ENCODE results near the gene ARVCF.

Gene ARVCF

DNA sequence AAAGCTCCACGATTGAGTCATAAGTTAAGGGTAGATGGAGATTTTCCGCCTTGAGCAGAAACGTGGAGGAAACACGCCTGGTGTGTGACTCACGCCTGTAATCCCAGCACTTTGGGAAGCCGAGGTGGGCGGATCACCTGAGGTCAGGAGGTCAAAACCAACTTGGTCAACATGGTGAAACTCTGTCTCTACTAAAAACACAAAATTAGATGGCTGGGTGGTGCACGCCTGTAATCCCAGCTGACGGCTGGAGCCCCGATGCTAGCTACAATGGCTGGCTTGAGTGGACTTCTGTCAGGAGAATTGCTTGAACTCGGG, 46.1 kb upstream of the ARVCF start:
- no peak for DNase-seq (ENCODE audit: low read depth in 1 of 2, low spot score in 1 of 2)
- no peak overlapping the region for H3K27ac ChIP-seq (replicated peaks)
- TF ChIP-seq SPI1 (IDR thresholded peaks at IDR 0.05; ENCODE audit: borderline replicate concordance, low read depth), result no peak
- TF ChIP-seq, protein P1, sequence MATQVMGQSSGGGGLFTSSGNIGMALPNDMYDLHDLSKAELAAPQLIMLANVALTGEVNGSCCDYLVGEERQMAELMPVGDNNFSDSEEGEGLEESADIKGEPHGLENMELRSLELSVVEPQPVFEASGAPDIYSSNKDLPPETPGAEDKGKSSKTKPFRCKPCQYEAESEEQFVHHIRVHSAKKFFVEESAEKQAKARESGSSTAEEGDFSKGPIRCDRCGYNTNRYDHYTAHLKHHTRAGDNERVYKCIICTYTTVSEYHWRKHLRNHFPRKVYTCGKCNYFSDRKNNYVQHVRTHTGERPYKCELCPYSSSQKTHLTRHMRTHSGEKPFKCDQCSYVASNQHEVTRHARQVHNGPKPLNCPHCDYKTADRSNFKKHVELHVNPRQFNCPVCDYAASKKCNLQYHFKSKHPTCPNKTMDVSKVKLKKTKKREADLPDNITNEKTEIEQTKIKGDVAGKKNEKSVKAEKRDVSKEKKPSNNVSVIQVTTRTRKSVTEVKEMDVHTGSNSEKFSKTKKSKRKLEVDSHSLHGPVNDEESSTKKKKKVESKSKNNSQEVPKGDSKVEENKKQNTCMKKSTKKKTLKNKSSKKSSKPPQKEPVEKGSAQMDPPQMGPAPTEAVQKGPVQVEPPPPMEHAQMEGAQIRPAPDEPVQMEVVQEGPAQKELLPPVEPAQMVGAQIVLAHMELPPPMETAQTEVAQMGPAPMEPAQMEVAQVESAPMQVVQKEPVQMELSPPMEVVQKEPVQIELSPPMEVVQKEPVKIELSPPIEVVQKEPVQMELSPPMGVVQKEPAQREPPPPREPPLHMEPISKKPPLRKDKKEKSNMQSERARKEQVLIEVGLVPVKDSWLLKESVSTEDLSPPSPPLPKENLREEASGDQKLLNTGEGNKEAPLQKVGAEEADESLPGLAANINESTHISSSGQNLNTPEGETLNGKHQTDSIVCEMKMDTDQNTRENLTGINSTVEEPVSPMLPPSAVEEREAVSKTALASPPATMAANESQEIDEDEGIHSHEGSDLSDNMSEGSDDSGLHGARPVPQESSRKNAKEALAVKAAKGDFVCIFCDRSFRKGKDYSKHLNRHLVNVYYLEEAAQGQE (IDR thresholded peaks at IDR 0.05; ENCODE audit: insufficient replicate concordance, low read depth), result no peak
- TF ChIP-seq GABPA (IDR thresholded peaks at IDR 0.05; ENCODE audit: low read depth), result no peak
- no peak for TF ChIP-seq CTCF (IDR thresholded peaks at IDR 0.05; ENCODE audit: insufficient read depth, low read length)
- TF ChIP-seq POLR2AphosphoS5 (IDR thresholded peaks at IDR 0.05; ENCODE audit: low read depth), result no peak

GRCh38 chr22:20062043-20062765, 45.6 kb upstream of the ARVCF start:
- no peak overlapping the region for H3K27ac ChIP-seq (replicated peaks)
- no peak overlapping the region for H3K4me3 ChIP-seq (replicated peaks; ENCODE audit: insufficient read depth, low read length)
- no peak for DNase-seq (ENCODE audit: low read depth in 1 of 2, low spot score in 1 of 2)
- TF ChIP-seq, protein P1 (IDR thresholded peaks at IDR 0.05; ENCODE audit: insufficient replicate concordance, low read depth), result no peak
- TF ChIP-seq SPI1 (IDR thresholded peaks at IDR 0.05; ENCODE audit: borderline replicate concordance, low read depth), result no peak
- no peak for TF ChIP-seq CTCF (IDR thresholded peaks at IDR 0.05; ENCODE audit: insufficient read depth, low read length)
- no peak for TF ChIP-seq POLR2AphosphoS5 (IDR thresholded peaks at IDR 0.05; ENCODE audit: low read depth)
- no peak for TF ChIP-seq GABPA (IDR thresholded peaks at IDR 0.05; ENCODE audit: low read depth)
- H3K27me3 ChIP-seq (ENCODE audit: insufficient read depth, poor library complexity, severe bottlenecking), result no peaks in the 10 kb centered on the region

More for the DNA sequence above, 46.1 kb upstream of the ARVCF start:
- Histone ChIP-seq H3K4me3 (replicated peaks; ENCODE audit: insufficient read depth, low read length) (no peak overlapping the region), H3K27me3 (ENCODE audit: insufficient read depth, poor library complexity, severe bottlenecking) (no peaks in the 10 kb centered on the region)

DNA sequence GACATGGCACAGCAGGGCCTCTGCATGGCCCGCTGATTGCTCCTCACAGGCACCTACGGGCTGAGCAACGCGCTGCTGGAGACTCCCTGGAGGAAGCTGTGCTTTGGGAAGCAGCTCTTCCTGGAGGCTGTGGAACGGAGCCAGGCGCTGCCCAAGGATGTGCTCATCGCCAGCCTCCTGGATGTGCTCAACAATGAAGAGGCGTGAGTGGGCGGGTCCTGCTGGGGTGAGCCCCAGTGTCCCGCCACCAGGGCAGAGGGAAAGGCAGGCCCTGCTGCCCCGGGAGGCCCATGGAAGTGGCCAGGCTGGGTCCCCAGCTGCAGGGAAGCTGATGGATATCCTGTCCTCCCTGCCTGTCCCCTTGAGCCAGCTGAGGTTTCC, 44.8 kb upstream of the ARVCF start:
- Histone ChIP-seq H3K27me3 (ENCODE audit: insufficient read depth, poor library complexity, severe bottlenecking) (no peaks in the 10 kb centered on the region), H3K27ac (replicated peaks) (no peak overlapping the region), H3K4me3 (replicated peaks; ENCODE audit: insufficient read depth, low read length) (no peak overlapping the region)
- DNase-seq (ENCODE audit: low read depth in 1 of 2, low spot score in 1 of 2), result no peak
- TF ChIP-seq SPI1 (IDR thresholded peaks at IDR 0.05; ENCODE audit: borderline replicate concordance, low read depth) (no peak), GABPA (IDR thresholded peaks at IDR 0.05; ENCODE audit: low read depth) (no peak)
- TF ChIP-seq, protein P1 (IDR thresholded peaks at IDR 0.05; ENCODE audit: insufficient replicate concordance, low read depth), result no peak

Measured in HL-60 (cell line).